ENCODE results near the gene DIPK1C. TPM values are rescaled to one million over a fixed set of nuclear protein-coding genes. Genes with fewer than 3 reads are reported as not detected.

The DIPK1C gene
- total and polyA plus RNA-seq, 2 of the 4 experiments (the other 2 are of a cell fraction), result not detected

DNA sequence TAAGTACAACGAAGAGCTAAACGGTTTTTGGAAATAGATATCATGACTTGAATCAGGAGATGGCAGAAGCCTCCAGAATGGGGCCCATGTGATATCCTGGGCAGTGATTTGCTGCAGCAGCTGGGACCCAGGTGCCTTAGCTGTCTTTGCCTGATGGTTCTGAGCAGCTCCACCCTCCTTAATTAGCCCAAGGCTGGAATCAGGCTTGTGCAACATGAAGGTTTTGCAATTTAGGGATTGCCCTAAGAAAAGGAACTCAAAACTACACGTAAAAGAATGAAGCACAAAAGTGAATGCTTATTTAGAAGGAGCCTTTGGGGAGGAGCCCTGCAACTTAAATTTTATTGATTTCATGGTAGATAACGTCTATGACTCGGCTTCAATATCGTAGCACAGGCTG lies 21.8 kb upstream of the DIPK1C start:
- intact Hi-C loops (cut with micrococcal nuclease) (loop anchor here (5.0 kb wide), 1 partner anchor 127 kb away; no protein-coding TSS in a partner anchor), dilution Hi-C loops (cut with HindIII; ENCODE audit: low sequenced_read_pairs, unreplicated experiment) (no loop called here), in situ Hi-C loops (cut with MboI; ENCODE audit: low sequenced_read_pairs) (loop anchor here (10.0 kb wide), 1 partner anchor 124 kb away; no protein-coding TSS in a partner anchor)
- Histone ChIP-seq H3K27ac (ENCODE audit: insufficient read depth, low read length) (no peak overlapping the region), H2AK9ac (replicated peaks; ENCODE audit: low read depth, low read length, poor library complexity) (no peak overlapping the region), H3K18ac (ENCODE audit: low read depth, low read length) (no peak overlapping the region), H3K4me3 (ENCODE audit: insufficient read depth, low read depth, low read length) (no peak overlapping the region), H3K9me1 (ENCODE audit: insufficient read depth, low read length) (no peaks in the 10 kb centered on the region), H2BK5ac (ENCODE audit: low read depth, low read length, poor library complexity, severe bottlenecking) (no peak overlapping the region), H2BK15ac (ENCODE audit: low read depth, low read length) (no peak overlapping the region), H3K9me3 (ENCODE audit: control insufficient read depth, insufficient read depth, low read length) (no peaks in the 10 kb centered on the region), H2AK5ac (ENCODE audit: low read depth, low read length) (no peak overlapping the region), H4K91ac (ENCODE audit: insufficient read depth, low read depth, low read length) (no peak overlapping the region), H3K4ac (ENCODE audit: low read depth, low read length) (no peak overlapping the region), H3K4me2 (ENCODE audit: low read depth, low read length) (no peak overlapping the region), H4K8ac (ENCODE audit: low read depth in 2 of 2, low read length in 2 of 2) (no peak overlapping the region), H3K4me1 (ENCODE audit: control insufficient read depth, insufficient read depth, low read length) (no peaks in the 10 kb centered on the region), H3K27me3 (ENCODE audit: control insufficient read depth, insufficient read depth, low read length) (peaks cover 13% of the 10 kb centered on the region), H2BK20ac (ENCODE audit: low read depth, low read length) (no peak overlapping the region), H3K23ac (ENCODE audit: low read depth, low read length) (no peak overlapping the region), H3K79me1 (ENCODE audit: low read depth in 1 of 2, low read length in 2 of 2) (no peaks in the 10 kb centered on the region), H3K9ac (ENCODE audit: low read depth, low read length) (no peak overlapping the region), H4K20me1 (ENCODE audit: insufficient read depth, low read length) (no peaks in the 10 kb centered on the region), H2AFZ (replicated peaks; ENCODE audit: low read length, poor library complexity) (no peak overlapping the region), H3K56ac (ENCODE audit: extremely low read depth, insufficient read depth, low read length) (no peak overlapping the region), H4K5ac (ENCODE audit: low read depth, low read length) (no peak overlapping the region), H3K36me3 (ENCODE audit: control insufficient read depth, insufficient read depth, low read length) (no peaks in the 10 kb centered on the region), H3K14ac (replicated peaks; ENCODE audit: low read depth, low read length) (no peak overlapping the region), H2BK120ac (ENCODE audit: low read depth, low read length) (no peak overlapping the region)
- CTCF ChIA-PET, result no interaction called here
- ATAC-seq (ENCODE audit: low read depth) (no peak), DNase-seq (no peak)
- POLR2A ChIA-PET (ENCODE audit: unreplicated experiment), result no interaction called here
- WGBS, 2 experiments (ENCODE audit: extremely low coverage in 2 of 2, insufficient read length in 1 of 2), result 60% methylated on average over 2 of the region's 6 CpGs; no CpG with 5 or more reads in 1 of the 2 experiments
- no TSS peak for BruUV-seq (replicated peaks)
- TF ChIP-seq SMC3 (IDR thresholded peaks at IDR 0.05; ENCODE audit: low read depth, low read length) (no peak), MAZ (IDR thresholded peaks at IDR 0.05; ENCODE audit: borderline replicate concordance, low read depth, low read length) (no peak), RFX5 (IDR thresholded peaks at IDR 0.05; ENCODE audit: low read depth, low read length) (no peak), CEBPB (IDR thresholded peaks at IDR 0.05; ENCODE audit: low read depth, low read length) (no peak)
- TF ChIP-seq, protein P1, sequence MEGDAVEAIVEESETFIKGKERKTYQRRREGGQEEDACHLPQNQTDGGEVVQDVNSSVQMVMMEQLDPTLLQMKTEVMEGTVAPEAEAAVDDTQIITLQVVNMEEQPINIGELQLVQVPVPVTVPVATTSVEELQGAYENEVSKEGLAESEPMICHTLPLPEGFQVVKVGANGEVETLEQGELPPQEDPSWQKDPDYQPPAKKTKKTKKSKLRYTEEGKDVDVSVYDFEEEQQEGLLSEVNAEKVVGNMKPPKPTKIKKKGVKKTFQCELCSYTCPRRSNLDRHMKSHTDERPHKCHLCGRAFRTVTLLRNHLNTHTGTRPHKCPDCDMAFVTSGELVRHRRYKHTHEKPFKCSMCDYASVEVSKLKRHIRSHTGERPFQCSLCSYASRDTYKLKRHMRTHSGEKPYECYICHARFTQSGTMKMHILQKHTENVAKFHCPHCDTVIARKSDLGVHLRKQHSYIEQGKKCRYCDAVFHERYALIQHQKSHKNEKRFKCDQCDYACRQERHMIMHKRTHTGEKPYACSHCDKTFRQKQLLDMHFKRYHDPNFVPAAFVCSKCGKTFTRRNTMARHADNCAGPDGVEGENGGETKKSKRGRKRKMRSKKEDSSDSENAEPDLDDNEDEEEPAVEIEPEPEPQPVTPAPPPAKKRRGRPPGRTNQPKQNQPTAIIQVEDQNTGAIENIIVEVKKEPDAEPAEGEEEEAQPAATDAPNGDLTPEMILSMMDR (conservative IDR thresholded peaks at IDR 0.05; ENCODE audit: low read depth, low read length), result no peak
- TF ChIP-seq, protein P2, sequence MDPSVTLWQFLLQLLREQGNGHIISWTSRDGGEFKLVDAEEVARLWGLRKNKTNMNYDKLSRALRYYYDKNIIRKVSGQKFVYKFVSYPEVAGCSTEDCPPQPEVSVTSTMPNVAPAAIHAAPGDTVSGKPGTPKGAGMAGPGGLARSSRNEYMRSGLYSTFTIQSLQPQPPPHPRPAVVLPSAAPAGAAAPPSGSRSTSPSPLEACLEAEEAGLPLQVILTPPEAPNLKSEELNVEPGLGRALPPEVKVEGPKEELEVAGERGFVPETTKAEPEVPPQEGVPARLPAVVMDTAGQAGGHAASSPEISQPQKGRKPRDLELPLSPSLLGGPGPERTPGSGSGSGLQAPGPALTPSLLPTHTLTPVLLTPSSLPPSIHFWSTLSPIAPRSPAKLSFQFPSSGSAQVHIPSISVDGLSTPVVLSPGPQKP (IDR thresholded peaks at IDR 0.05; ENCODE audit: borderline replicate concordance, low read depth, low read length), result no peak

Data from IMR-90 (cell line).